Glomerular visceral epithelial cell (primary cell): ENCODE data around the gene CABP5.

Experiments used
- DNase-seq: peaks from one replicate; pipeline ENCODE4 v3.0.0-alpha.2; 2016; ENCODE audit errors: extremely low spot score

The CABP5 gene

DNA sequence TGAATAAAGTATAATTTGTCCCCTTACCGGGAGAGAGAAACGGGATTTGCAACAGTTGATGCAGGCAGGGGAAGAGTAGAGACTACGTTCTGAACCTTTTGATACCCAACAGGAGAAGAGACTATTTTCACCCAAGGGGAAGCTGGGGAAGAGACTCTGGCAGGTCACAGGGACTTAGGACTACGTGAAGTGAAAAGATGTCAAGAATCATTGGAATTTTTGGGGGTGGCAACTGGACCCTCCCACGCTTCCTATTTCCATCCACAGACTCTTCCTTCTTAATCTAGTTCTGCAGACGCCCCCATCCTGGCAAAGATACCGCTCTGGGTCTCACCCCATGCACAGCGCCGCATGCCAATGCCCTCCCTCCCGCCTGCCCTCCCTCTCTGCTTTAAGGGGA, 13.8 kb downstream of the CABP5 start:
- no peak for DNase-seq

DNA sequence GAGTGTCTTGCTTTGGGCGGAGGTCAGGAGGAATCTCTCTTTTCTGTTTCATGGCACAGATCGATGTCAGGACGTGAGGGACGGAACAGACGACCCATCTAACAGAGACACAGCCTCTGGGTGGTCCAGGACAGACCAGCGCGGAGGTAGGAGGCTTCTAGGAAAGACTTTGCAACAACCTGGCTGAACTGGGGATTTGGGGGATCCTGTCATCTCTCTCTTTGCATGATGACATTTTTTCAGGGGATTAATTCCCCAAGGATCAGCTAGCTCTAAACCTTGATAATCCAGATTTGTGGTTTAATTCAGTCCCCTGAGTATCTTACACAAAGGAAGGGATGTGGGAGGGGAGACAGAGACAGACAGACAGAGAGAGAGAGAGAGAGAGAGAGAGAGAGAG, 14.4 kb downstream of the CABP5 start:
- DNase-seq = no peak

DNA sequence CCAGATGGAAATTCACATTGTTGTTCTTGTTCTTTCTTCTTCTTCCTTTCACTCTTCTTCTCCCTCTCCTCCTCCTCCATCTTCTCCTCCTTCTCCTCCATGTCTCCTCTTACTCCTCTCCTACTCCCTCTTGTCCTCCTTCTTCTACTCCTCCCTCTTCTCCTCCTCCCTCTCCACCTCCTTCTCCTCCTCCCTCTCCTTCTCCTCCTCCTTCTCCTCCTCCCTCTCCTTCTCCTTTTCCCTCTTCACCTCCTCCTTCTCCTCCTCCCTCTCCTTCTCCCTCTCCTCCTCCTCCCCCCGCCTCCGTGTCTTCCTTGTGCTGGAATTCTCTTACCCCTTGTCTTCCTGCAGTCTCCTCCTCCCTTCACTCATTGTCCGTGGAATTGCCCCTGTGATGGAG, 18.4 kb downstream of the CABP5 start:
- no peak for DNase-seq

DNA sequence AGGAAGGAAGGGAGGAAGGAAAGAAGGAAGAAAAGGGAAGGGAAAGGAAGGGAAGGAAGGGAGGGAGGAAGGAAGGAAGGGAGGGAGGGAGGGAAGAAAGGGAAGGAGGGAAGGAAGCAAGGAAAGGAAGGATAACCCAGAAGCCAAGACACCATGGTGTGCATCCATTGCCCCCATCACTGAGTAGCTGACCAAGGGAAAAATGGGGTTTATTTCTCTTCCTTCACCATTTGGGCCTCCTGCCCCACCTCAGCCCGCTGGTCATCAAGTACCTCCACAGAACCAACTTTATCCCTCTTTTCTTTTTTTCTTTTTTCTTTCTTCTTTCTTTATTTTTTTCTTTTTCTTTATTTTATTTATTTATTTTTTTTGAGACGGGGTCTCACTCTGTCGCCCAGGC, 20.4 kb downstream of the CABP5 start:
- DNase-seq = no peak

DNA sequence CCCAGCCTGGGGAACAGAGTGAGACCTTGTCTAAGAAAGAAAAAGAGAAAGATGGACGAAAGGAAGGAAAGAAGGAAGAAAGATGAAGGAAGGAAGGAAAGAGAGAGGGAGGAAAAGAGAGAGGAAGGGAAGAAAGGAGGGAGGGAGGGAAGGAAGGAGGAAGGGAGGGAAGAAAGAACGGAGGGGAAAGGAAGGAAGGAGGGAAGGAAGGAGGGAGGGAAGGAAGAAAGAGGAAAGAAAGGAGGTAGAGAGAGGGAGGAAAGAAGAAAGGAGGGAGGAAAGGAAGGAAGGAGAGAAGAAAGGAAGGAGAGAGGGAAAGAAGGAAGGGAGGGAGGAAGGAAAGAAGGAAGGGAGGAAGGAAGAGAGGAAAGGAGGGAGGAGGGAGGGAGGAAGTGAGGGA, 20.9 kb downstream of the CABP5 start:
- no peak for DNase-seq

DNA sequence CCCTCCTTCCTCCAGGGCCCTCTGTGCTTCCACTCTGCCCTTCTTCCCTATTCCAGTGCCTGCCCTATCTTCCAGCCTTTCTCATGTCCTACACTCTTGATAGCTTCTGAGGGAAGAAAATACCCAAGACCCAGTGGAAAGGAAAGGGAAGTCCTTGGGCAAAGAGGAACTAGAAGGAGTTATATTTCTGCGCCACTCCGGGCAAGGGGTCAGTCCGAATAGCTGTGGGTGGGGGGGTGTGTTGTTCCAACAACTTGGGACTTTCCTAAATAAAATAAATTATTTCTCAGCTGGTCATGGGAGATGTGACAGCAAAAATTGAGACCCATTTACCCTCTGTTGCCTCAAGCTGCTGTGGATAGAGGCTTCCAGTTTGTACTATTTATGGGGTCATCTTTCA, 23.2 kb downstream of the CABP5 start:
- no peak for DNase-seq

DNA sequence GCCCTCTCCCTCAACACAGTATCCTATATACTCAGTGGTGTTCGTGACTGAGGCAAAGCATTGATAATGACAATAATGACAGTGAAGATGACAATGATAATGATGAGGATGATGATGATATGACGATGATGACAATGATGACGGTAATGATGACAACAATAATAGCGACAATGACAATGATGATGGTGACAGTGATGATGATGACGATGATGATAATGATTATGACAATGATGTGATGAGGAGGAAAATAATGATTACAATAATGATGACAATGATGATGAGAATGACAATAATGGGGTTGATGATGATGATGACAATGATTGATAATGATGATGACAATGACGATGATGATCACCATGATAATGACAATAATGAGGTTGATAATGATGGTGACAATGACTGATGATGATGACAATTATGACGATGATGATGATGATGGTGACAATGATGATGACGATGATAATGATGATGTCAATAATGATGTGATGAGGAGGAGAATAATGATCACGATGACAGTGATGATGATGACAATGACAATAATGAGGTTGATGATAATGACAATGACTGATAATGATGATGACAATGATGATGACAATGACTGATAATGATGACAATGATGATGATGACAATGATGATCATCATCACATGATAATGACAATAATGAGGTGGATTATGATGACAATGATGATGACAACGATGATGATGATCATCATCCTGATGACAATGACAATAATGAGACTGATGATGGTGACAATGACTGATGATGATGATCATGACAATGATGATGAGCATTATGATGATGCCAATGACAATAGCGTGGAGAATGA, 32.7 kb downstream of the CABP5 start:
- no peak for DNase-seq

DNA sequence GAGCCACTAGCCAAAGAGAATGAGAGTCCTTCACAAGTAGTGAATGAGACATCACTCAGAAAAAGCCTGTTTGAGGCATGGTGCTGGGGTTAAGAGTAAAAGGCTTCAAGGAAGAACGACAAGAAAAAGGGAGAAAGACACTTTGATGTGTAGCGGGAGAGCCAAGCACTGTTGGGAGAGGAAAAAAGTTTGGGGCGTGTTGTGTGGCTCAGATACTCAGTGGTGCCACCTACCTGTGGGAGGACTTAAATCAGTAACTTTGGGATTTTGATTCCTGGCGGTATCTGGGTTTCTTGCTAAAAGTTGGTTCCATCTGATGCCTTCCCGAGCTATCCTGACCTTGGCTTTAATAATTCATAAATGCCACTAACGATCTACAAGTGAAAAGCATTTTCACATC, 37.1 kb downstream of the CABP5 start:
- no peak for DNase-seq

DNA sequence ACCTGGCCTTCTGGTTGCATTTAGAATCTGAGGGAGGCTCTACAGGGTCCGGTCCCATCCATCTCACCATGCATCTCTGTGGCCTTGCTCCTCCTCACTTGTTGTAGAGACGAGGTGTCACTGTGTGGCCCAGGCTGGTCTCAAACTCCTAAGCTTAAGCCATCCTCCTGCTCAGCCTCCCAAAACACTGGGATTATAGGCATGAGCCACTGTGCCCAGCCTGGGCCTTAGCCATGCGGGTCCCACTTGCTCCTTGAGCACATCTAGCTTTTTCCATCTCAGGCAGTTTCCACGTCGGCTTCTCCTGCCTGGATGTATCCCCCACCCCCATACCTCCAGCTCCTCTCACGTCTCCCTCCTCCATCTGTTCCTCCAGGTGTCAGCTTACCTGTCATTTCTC, 39.6 kb downstream of the CABP5 start:
- no peak for DNase-seq

DNA sequence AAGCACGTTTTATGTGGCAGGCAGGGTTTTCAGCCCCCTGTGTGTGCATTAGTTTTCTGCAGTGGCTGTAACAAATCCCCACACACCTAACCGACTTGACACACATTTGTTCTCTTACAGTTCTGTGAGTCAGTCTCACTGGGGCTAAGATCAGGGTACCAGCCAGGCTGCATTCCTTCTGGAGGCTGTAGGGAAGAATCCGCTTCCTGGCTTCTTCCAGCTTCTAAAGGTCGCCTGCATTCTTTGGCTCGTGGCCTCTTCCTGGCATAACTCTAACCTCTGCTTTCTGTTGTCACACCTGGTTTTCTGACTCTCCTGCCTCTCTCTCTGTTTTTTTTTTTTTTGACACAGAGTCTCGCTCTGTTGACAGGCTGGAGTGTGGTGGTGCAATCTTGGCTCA, 43.0 kb downstream of the CABP5 start:
- no peak for DNase-seq

DNA sequence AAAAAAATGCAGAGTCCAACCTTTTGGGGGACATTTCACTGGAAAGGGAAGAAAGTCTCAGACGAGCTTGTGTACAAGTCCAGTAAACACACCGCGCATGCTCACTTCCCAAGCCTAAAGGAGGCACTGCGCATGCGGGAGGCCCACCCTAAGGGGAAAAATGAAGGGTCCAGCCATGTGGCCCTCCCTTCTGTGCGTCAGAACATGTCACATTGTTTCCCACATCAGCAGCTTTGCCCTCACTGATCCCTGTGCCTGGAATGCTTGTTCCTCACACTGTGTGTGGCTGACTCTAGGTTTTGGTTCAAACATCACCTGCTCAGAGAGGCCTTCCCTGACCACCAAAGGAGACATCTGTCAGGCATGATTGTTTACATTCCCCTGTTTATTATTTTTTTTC, 45.1 kb downstream of the CABP5 start:
- no peak for DNase-seq

DNA sequence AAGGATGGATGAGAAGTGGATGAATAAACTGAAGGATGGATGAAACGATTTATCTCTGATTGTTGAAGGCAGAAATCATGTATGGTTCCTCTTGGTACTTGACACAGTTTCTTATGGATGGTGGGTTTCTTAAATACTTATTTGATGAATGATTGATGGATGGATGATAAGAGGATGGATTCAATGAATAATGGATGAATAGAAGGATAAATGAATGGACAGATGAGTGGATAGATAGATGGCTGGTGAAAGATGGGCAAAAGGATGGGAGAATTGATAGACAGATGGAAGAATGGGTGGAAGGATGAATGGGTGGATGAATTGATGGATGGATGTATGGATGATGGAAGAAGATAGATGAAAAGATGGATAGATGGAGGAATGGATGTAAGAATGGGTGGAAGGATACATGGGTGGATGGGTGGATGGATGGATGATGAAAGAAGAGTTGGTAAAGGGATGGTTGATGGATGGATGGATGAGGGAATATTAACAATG, 47.6 kb downstream of the CABP5 start:
- DNase-seq = no peak

DNA sequence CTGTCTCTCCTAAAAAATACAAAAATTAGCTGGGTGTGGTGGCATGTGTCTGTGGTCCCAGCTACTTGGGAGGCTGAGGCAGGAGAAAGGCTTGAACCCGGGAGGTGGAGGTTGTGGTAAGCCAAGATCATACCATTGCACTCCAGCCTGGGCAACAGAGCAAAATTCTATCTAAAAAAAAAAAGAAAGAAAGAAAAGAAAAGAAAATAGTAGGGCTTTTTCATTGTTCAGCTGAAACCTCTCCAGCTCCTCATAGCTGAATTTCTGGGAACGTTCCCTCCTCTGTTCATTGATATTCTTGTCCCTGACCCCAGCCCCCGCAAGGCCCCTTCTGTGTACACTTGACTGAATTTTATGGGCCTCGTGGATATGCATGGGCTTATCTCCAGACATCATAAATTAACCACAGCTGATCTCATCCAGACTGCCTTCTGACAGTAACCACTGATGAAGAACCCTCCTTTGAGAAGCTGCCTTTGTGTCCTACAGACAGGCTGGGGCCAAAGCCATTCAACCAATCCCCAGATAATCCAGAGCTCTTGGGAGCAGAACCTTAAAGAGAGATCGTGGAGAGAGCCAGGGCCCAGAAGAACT, 49.6 kb downstream of the CABP5 start, which contains the start of gene ELSPBP1:
TSS of gene ELSPBP1 (plus strand) at position 424 of the 594 bp plus-strand sequence. CDS start 14,036 bp downstream, outside the sequence.
- DNase-seq = peak; percentile 30

DNA sequence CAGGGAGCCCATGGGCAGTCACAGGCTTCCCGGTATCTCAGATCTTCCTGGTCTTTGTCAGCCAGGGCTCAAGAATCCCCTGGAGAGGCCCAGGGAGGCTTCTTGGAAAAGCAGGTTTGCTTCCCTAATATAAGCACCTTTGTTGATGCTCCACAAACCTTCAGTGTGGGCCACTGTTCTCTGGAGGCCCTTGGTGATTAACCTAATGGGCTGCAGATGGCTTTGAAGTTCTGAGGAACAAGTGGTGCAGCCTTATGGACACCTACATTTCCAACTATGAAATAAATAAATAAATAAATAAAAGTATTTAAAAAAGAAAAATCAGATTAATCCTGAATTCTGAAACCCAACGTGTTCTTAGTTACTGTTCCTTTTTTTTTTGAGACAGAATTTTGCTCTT, 51.8 kb downstream of the CABP5 start, which contains the start of gene BSPH1:
TSS of gene BSPH1 (minus strand) at position 101 of the 400 bp plus-strand sequence. CDS start at position 12, 89 bp downstream.
- no peak for DNase-seq

DNA sequence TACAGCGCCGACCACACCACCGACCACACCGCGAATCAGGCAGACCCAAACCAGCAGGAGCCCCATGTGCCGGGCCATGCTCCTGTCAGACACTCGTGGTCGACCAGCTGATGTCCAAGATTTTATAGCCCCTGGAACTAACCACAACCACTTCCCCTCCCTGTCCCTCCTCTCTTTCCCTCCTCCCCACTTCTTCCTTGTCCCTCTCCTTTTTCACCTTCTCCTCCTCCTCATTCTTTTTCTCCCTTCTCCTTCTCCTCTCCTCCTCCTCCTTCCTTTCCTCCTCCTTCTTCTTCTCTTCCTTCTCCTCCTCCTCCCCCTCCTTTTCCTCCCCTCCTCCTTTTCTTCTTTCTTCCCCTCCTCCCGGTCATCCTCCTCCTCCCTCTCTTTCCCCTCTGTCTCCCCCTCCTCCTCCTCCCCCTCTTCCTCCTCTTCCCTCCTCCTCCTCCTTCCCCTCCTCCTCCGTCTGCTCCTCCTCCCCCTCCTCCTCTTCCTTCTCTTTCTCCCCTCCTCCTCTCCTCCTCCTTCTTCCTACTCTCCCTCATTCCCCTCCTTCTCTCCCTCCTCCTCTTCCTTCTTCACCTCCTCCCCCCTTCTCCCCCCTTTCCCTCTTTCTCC, 52.6 kb downstream of the CABP5 start:
- no peak for DNase-seq
